H9 (cell line): Measurements from ENCODE around the gene PLEKHJ1. TPM values are rescaled to one million over a fixed set of nuclear protein-coding genes. Genes with fewer than 3 reads are reported as not detected.
"Not testable (repeated sequence)": the region's sequence is repeated elsewhere in the genome, so short reads cannot be mapped to it uniquely, and the experiment has no call there.

Source experiments
- DNase-seq: peaks from one replicate; pipeline ENCODE4 v3.0.0-alpha.2; 2017
- H2AFZ ChIP-seq: one replicate; pipeline ENCODE4 v1.6.1; 2013; ENCODE audit warnings: mild to moderate bottlenecking, low read length, control low read depth, moderate library complexity
- H2AK5ac ChIP-seq: 2 replicates; pipeline ENCODE4 v1.6.1; 2013; ENCODE audit warnings: low read length, control low read depth, mixed read lengths; ENCODE audit not compliant: insufficient read length
- H2BK120ac ChIP-seq: one replicate; pipeline ENCODE4 v1.6.1; 2013; ENCODE audit warnings: low read depth, mild to moderate bottlenecking, low read length, control low read depth, inconsistent platforms; ENCODE audit not compliant: poor library complexity, severe bottlenecking
- H2BK12ac ChIP-seq: 2 replicates; pipeline ENCODE4 v1.6.1; 2013; ENCODE audit warnings: low read length, control low read depth, mixed read lengths, low read depth; ENCODE audit not compliant: insufficient read length
- H2BK15ac ChIP-seq: 2 replicates; pipeline ENCODE4 v1.6.1; 2013; ENCODE audit warnings: low read depth, low read length, control low read depth
- H2BK20ac ChIP-seq: one replicate; pipeline ENCODE4 v1.6.1; 2013; ENCODE audit warnings: low read depth, mild to moderate bottlenecking, low read length, control low read depth, inconsistent platforms; ENCODE audit not compliant: poor library complexity, severe bottlenecking
- H2BK5ac ChIP-seq: 2 replicates; pipeline ENCODE4 v1.6.1; 2013; ENCODE audit warnings: low read length, control low read depth, mixed read lengths; ENCODE audit not compliant: insufficient read length
- H3K14ac ChIP-seq: 2 replicates; pipeline ENCODE4 v1.6.1; 2013; ENCODE audit warnings: low read length, control low read depth; ENCODE audit not compliant: insufficient read depth
- H3K18ac ChIP-seq: 2 replicates; pipeline ENCODE4 v1.6.1; 2013; ENCODE audit warnings: low read depth, mild to moderate bottlenecking, mixed read lengths, low read length, control low read depth; ENCODE audit not compliant: insufficient read length
- H3K23ac ChIP-seq: 2 replicates; pipeline ENCODE4 v1.6.1; 2013; ENCODE audit warnings: low read length, control low read depth, mixed read lengths, low read depth; ENCODE audit not compliant: insufficient read length
- H3K23me2 ChIP-seq: 2 replicates; pipeline ENCODE4 v1.6.1; 2013; ENCODE audit warnings: low read depth, mild to moderate bottlenecking, mixed read lengths, low read length, control low read depth; ENCODE audit not compliant: insufficient read length, poor library complexity, severe bottlenecking
- H3K27ac ChIP-seq: 2 replicates; pipeline ENCODE4 v1.5.1; 2013; ENCODE audit warnings: low read length, control low read depth, mixed read lengths, low read depth; ENCODE audit not compliant: insufficient read length
- H3K27me3 ChIP-seq: 2 replicates; pipeline ENCODE4 v1.6.1; 2013; ENCODE audit warnings: low read length, control low read depth, inconsistent platforms; ENCODE audit not compliant: insufficient read depth
- H3K4ac ChIP-seq: 2 replicates; pipeline ENCODE4 v1.6.1; 2013; ENCODE audit warnings: low read depth, mild to moderate bottlenecking, control low read depth, inconsistent platforms, low read length, moderate library complexity
- H3K4me1 ChIP-seq: 2 replicates; pipeline ENCODE4 v1.6.1; 2013; ENCODE audit warnings: low read length, control low read depth, inconsistent platforms; ENCODE audit not compliant: insufficient read depth
- H3K4me2 ChIP-seq: 2 replicates; pipeline ENCODE4 v1.6.1; 2013; ENCODE audit warnings: low read length, control low read depth, mixed read lengths; ENCODE audit not compliant: insufficient read length, insufficient read depth
- H3K56ac ChIP-seq: 2 replicates; pipeline ENCODE4 v1.6.1; 2013; ENCODE audit warnings: low read depth, mild to moderate bottlenecking, mixed read lengths, low read length, control low read depth; ENCODE audit not compliant: insufficient read length
- H3K79me1 ChIP-seq: 2 replicates; pipeline ENCODE4 v1.6.1; 2013; ENCODE audit warnings: low read depth, mild to moderate bottlenecking, moderate library complexity, low read length, control low read depth, inconsistent platforms; ENCODE audit not compliant: insufficient read depth, poor library complexity, severe bottlenecking
- H3K79me2 ChIP-seq: 2 replicates; pipeline ENCODE4 v1.6.1; 2013; ENCODE audit warnings: low read length, control low read depth, inconsistent platforms; ENCODE audit not compliant: insufficient read depth
- H3K9ac ChIP-seq: 2 replicates; pipeline ENCODE4 v1.6.1; 2013; ENCODE audit warnings: low read length, control low read depth, mixed read lengths; ENCODE audit not compliant: insufficient read length; ENCODE audit errors: extremely low read depth
- H3K9me3 ChIP-seq: one replicate; pipeline ENCODE4 v1.6.1; 2013; ENCODE audit warnings: low read depth, low read length, inconsistent platforms; ENCODE audit not compliant: control insufficient read depth
- H3T11ph ChIP-seq: one replicate; pipeline ENCODE4 v1.6.1; 2013; ENCODE audit warnings: mild to moderate bottlenecking, low read length, control low read depth, inconsistent platforms
- H4K20me1 ChIP-seq: one replicate; pipeline ENCODE4 v1.6.1; 2013; ENCODE audit not compliant: control insufficient read depth, insufficient read length, insufficient read depth
- H4K5ac ChIP-seq: 2 replicates; pipeline ENCODE4 v1.6.1; 2013; ENCODE audit warnings: low read depth, mild to moderate bottlenecking, mixed read lengths, low read length, control low read depth; ENCODE audit not compliant: insufficient read length
- H4K8ac ChIP-seq: replicated peaks from 2 replicates; pipeline ENCODE4 v1.6.1; 2013; ENCODE audit warnings: low read length, control low read depth, mixed read lengths, low read depth; ENCODE audit not compliant: insufficient read length
- H4K91ac ChIP-seq: 2 replicates; pipeline ENCODE4 v1.6.1; 2013; ENCODE audit warnings: low read depth, mild to moderate bottlenecking, moderate library complexity, mixed read lengths, low read length, control low read depth; ENCODE audit not compliant: insufficient read length
- H3K27ac Mint-ChIP-seq, 3 experiments: 2 replicates in 2 of 3; 3 replicates in 1 of 3; pipeline ENCODE4 v1.8.0; 2020 to 2021; ENCODE audit warnings: mixed read lengths in 3 of 3, mild to moderate bottlenecking in 1 of 3, moderate library complexity in 1 of 3
- H3K27me3 Mint-ChIP-seq: 2 replicates; pipeline ENCODE4 v1.8.0; 2021; ENCODE audit warnings: low read depth, mild to moderate bottlenecking, moderate library complexity, mixed read lengths
- H3K36me3 Mint-ChIP-seq, 3 experiments: 2 replicates in 2 of 3; 3 replicates in 1 of 3; pipeline ENCODE4 v1.8.0; 2020 to 2021; ENCODE audit warnings: low read depth in 3 of 3, mixed read lengths in 3 of 3; ENCODE audit not compliant: insufficient read depth in 1 of 3
- H3K4me1 Mint-ChIP-seq, 2 experiments: 2 replicates each; pipeline ENCODE4 v1.8.0; 2020; ENCODE audit warnings: mixed read lengths in 2 of 2
- H3K4me3 Mint-ChIP-seq, 2 experiments: 2 replicates in 1 of 2; 3 replicates in 1 of 2; pipeline ENCODE4 v1.8.0; 2020 to 2021; ENCODE audit warnings: mild to moderate bottlenecking in 2 of 2, mixed read lengths in 2 of 2, moderate library complexity in 1 of 2
- H3K9me3 Mint-ChIP-seq, 2 experiments: 2 replicates in 1 of 2; 3 replicates in 1 of 2; pipeline ENCODE4 v1.8.0; 2020; ENCODE audit warnings: mild to moderate bottlenecking in 2 of 2, mixed read lengths in 2 of 2, moderate library complexity in 1 of 2
- CTCF ChIP-seq: fragments of 200-600 bp; sonication (generic); conservative IDR thresholded peaks from 3 replicates; pipeline ENCODE4 v1.8.0; 2021; ENCODE audit warnings: antibody characterized with exemption, mild to moderate bottlenecking
- WGBS: extraction: QIAGEN DNeasy Blood & Tissue Kit; methylation state at CpG from one replicate; pipeline ENCODE4 v1.1.7; 2013; ENCODE audit warnings: missing lambda C conversion rate, low lambda C conversion rate, mixed read lengths; ENCODE audit not compliant: insufficient read length; ENCODE audit errors: extremely low coverage; 5-methylcytosine and 5-hydroxymethylcytosine counted together
- total RNA-seq: library from RNA; stranded (reverse); gene quantifications from 2 replicates; pipeline ENCODE4 v1.2.1, GENCODE V29; 2021

Gene PLEKHJ1
- total RNA-seq, 1 experiment from 2014 or later: 139 TPM

GRCh38 chr19:2201473-2202148, 34.5 kb downstream of the PLEKHJ1 start:
- Histone ChIP-seq H3K27ac (no peak overlapping the region), H2AFZ (no peak overlapping the region), H3K4me2 (no peak overlapping the region), H3K9me3 (no peaks in the 10 kb centered on the region), H2BK12ac (no peak overlapping the region), H2BK20ac (no peak overlapping the region), H3K56ac (no peak overlapping the region), H3K79me2 (peaks cover 2% of the 10 kb centered on the region; the same call in 1 of the 2 replicates), H3T11ph (no peak overlapping the region), H4K91ac (no peak overlapping the region), H3K14ac (no peak overlapping the region), H3K4ac (no peak overlapping the region; the same call in 1 of the 2 replicates), H3K18ac (peak overlapping the region; percentile 81), H3K27me3 (no peaks in the 10 kb centered on the region), H4K8ac (no peak overlapping the region), H4K20me1 (peaks cover 2% of the 10 kb centered on the region), H4K5ac (peak overlapping the region; percentile 73), H3K23me2 (no peaks in the 10 kb centered on the region), H2AK5ac (no peak overlapping the region), H3K23ac (no peak overlapping the region), H3K79me1 (no peaks in the 10 kb centered on the region), H2BK15ac (no peak overlapping the region), H3K9ac (no peak overlapping the region), H2BK120ac (no peak overlapping the region), H3K4me1 (no peaks in the 10 kb centered on the region), H2BK5ac (peak overlapping the region; percentile 56)
- DNase-seq: no peak
- peak overlapping the region; percentile 83 to 97 (median 89); a peak in 6 of 7 replicates for H3K27ac Mint-ChIP-seq
- no peaks in the 10 kb centered on the region; the same call in 1 of the 2 replicates for H3K27me3 Mint-ChIP-seq
- no CpG with 5 or more reads among the region's 21 CpGs for WGBS
- H3K4me1 Mint-ChIP-seq: peaks cover 3 to 6% of the 10 kb centered on the region in 2 experiments; a peak in 3 of 4 replicates
- H3K9me3 Mint-ChIP-seq: peaks cover 0 to 8% of the 10 kb centered on the region in 2 experiments; a peak in 1 of 5 replicates
- no peak for TF ChIP-seq CTCF
- H3K4me3 Mint-ChIP-seq: no peak overlapping the region
- H3K36me3 Mint-ChIP-seq: peaks cover 19 to 36% (median 35%) of the 10 kb centered on the region in 3 experiments

GRCh38 chr19:2200624-2201294, 35.4 kb downstream of the PLEKHJ1 start:
- H3K79me1 ChIP-seq, H3K9me3 Mint-ChIP-seq, H3K4me1 Mint-ChIP-seq, H2BK20ac ChIP-seq, H2BK12ac ChIP-seq, H3T11ph ChIP-seq, H3K56ac ChIP-seq, H4K20me1 ChIP-seq, H3K27me3 Mint-ChIP-seq, H3K79me2 ChIP-seq, H3K27me3 ChIP-seq, H3K23me2 ChIP-seq, H3K9ac ChIP-seq, H3K27ac ChIP-seq, H3K23ac ChIP-seq, H3K4me2 ChIP-seq, H3K4me1 ChIP-seq, H2AK5ac ChIP-seq, DNase-seq, H4K8ac ChIP-seq, H3K14ac ChIP-seq, H2BK15ac ChIP-seq, H2AFZ ChIP-seq, H3K4ac ChIP-seq, H2BK120ac ChIP-seq, H3K9me3 ChIP-seq, H3K4me3 Mint-ChIP-seq: not testable (repeated sequence)
- Mint-ChIP-seq H3K27ac (peak overlapping the region in 2 of 3 experiments; percentile 27 to 97; a peak in 3 of 7 replicates), H3K36me3 (peaks cover 18 to 35% (median 35%) of the 10 kb centered on the region in 3 experiments)
- Histone ChIP-seq H2BK5ac (peak overlapping the region; percentile 56), H3K18ac (peak overlapping the region; percentile 81), H4K91ac (peak overlapping the region; percentile 43), H4K5ac (peak overlapping the region; percentile 73)
- 100% methylated on average over 24 of the region's 50 CpGs for WGBS
